ENCODE results near the gene AUTS2. TPM values are rescaled to one million over a fixed set of nuclear protein-coding genes. Genes with fewer than 3 reads are reported as not detected.

Gene AUTS2
- total and polyA plus RNA-seq, 9 of the 15 experiments (the other 6 are each of a cell fraction or from before 2014, with no cell fraction given), result 0.58 TPM; not detected in 8

DNA sequence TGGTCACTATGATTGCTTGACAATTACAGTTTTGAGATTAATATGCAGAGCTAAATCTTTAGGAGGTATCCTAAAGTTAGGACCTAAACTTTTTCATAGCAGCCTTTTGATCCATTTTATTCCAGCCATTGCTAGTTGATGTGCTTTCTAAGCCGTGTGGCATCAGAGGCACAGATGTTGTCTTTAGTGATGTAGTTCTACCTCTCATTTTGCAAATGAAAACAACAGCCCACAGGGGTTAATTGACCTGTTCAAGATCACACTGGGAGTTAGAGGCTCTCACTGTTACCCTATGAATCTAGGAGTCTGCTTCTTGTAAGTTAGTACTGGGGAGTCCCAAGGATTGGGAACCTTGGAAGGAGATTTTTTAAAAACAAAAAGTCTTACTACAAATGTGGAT lies 10.6 kb downstream of the AUTS2 start:
- intact Hi-C loops (cut with micrococcal nuclease) (no loop called here), in situ Hi-C loops (cut with MboI) (no loop called here)
- CTCF ChIA-PET (ENCODE audit: low intra/inter-chr PET ratio), result no interaction called here
- no peak overlapping the region for H3K4me2 ChIP-seq (ENCODE audit: insufficient read depth, low read length)
- no TSS peak for BruUV-seq (replicated peaks)
- H4K20me1 ChIP-seq (replicated peaks; ENCODE audit: control insufficient read depth, insufficient read depth, low read length), result no peaks in the 10 kb centered on the region
- no peak for FAIRE-seq
- H3K9me1 ChIP-seq (ENCODE audit: control insufficient read depth, insufficient read depth, low read length), result no peaks in the 10 kb centered on the region
- no peak overlapping the region for H2AFZ ChIP-seq (ENCODE audit: low read depth, low read length)
- H3K9ac ChIP-seq (ENCODE audit: insufficient read depth in 1 of 2, low read depth in 2 of 2, low read length in 2 of 2), result no peak overlapping the region
- peaks cover 0 to 5% of the 10 kb centered on the region in 2 experiments; a peak in 3 of 5 replicates for H3K27me3 ChIP-seq (ENCODE audit: control insufficient read depth in 2 of 2, insufficient read depth in 2 of 2, low read length in 2 of 2)
- no peak overlapping the region for H3K27ac ChIP-seq (ENCODE audit: extremely low read depth, low read depth, low read length)
- no peak for DNase-seq (ENCODE audit: extremely low read depth in 1 of 4, low spot score in 3 of 4)
- H3K4me1 ChIP-seq (replicated peaks in 1 of 2; ENCODE audit: control insufficient read depth in 2 of 2, insufficient read depth in 2 of 2, low read length in 2 of 2), result no peaks in the 10 kb centered on the region
- WGBS (ENCODE audit: insufficient coverage, low coverage, missing lambda C conversion rate), result 0% methylated on average over 1 of the region's 1 CpG
- no peak for ATAC-seq
- no peak overlapping the region for H3K4me3 ChIP-seq
- POLR2A ChIA-PET, result no interaction called here
- TF ChIP-seq, protein P1, sequence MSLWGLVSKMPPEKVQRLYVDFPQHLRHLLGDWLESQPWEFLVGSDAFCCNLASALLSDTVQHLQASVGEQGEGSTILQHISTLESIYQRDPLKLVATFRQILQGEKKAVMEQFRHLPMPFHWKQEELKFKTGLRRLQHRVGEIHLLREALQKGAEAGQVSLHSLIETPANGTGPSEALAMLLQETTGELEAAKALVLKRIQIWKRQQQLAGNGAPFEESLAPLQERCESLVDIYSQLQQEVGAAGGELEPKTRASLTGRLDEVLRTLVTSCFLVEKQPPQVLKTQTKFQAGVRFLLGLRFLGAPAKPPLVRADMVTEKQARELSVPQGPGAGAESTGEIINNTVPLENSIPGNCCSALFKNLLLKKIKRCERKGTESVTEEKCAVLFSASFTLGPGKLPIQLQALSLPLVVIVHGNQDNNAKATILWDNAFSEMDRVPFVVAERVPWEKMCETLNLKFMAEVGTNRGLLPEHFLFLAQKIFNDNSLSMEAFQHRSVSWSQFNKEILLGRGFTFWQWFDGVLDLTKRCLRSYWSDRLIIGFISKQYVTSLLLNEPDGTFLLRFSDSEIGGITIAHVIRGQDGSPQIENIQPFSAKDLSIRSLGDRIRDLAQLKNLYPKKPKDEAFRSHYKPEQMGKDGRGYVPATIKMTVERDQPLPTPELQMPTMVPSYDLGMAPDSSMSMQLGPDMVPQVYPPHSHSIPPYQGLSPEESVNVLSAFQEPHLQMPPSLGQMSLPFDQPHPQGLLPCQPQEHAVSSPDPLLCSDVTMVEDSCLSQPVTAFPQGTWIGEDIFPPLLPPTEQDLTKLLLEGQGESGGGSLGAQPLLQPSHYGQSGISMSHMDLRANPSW (CRISPR knock-in tag; IDR thresholded peaks at IDR 0.05), result no peak
- TF ChIP-seq JUNB (CRISPR knock-in tag; conservative IDR thresholded peaks at IDR 0.05) (no peak), SMARCC2 (IDR thresholded peaks at IDR 0.05; ENCODE audit: low read depth) (no peak)
- H3K79me2 ChIP-seq (ENCODE audit: control insufficient read depth, insufficient read depth, low read length), result no peaks in the 10 kb centered on the region
- H3K9me3 ChIP-seq (replicated peaks; ENCODE audit: control insufficient read depth, insufficient read depth, low read depth, low read length), result no peaks in the 10 kb centered on the region
- no peaks in the 10 kb centered on the region for H3K36me3 ChIP-seq (ENCODE audit: control insufficient read depth, insufficient read depth, low read length)
